ENCODE data around the gene HCCS. TPM values are rescaled to one million over a fixed set of nuclear protein-coding genes. Genes with fewer than 3 reads are reported as not detected.
"Not testable (repeated sequence)": the region's sequence is repeated elsewhere in the genome, so short reads cannot be mapped to it uniquely, and the experiment has no call there.

Gene HCCS
- total and polyA plus RNA-seq, 2 of the 13 experiments (the other 11 are each of a cell fraction or from before 2014, with no cell fraction given), result 15.4 to 16.7 TPM

DNA sequence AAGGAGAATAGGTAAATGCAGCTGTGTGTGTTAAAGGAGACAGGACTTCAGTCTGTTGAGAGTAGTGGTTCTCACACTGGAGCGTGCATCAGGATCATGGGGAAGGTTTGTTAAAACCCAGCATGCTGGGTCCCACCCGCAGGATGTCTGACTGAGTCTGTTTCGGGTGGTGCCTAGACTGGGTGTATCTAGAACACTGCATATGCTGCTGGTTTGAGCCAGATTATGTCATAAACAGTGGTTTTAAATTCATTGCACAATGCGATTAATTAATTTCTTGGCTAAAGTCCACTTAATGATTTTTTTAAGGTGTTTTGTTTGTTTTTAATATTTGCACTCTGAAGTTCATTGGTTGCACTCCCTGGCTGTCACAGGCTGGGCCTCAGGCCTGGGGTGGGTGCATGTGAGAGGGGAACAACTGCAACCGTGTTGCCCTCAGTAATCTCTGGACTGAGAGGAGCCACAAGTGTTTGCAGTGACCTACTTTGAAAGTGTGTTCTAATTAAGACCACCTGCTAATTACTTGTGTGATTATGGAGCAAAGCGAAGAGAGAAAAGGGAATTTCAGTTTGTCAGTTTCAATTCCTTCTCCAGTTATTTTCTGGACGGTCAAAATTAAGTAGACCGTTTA, 8.3 kb downstream of the HCCS start:
- H4K20me1 ChIP-seq (ENCODE audit: insufficient read depth, low read length), result no peaks in the 10 kb centered on the region
- H3K36me3 ChIP-seq (replicated peaks in 1 of 2; ENCODE audit: control insufficient read depth in 1 of 2, insufficient read depth in 2 of 2, low read length in 2 of 2), result peaks cover 5 to 59% of the 10 kb centered on the region in 2 experiments; a peak in 4 of 5 replicates
- peak; percentile 41; the same call in 1 of the 3 replicates for ATAC-seq
- H3K79me2 ChIP-seq (ENCODE audit: insufficient read depth, low read length), result no peaks in the 10 kb centered on the region
- no peak for FAIRE-seq
- 81% methylated on average over 5 of the region's 8 CpGs for WGBS (ENCODE audit: low lambda C conversion rate)
- no peak overlapping the region for H3K4me3 ChIP-seq (replicated peaks in 1 of 3; ENCODE audit: insufficient read depth in 1 of 3, low read depth in 2 of 3, low read length in 3 of 3)
- BruUV-seq (replicated peaks), result no TSS peak
- H3K4me1 ChIP-seq (ENCODE audit: insufficient read depth, low read length), result no peaks in the 10 kb centered on the region
- ChIA-PET CTCF (ENCODE audit: low intra/inter-chr PET ratio, low total read pairs) (no interaction called here), POLR2A (no interaction called here)
- H3K27ac ChIP-seq (ENCODE audit: extremely low read length, insufficient read depth, low read length), result no peak overlapping the region
- H2AFZ ChIP-seq (ENCODE audit: low read length), result no peak overlapping the region
- H3K9me3 ChIP-seq (ENCODE audit: low read length), result no peaks in the 10 kb centered on the region
- no peak for TF ChIP-seq ZFYVE20 (CRISPR knock-in tag; IDR thresholded peaks at IDR 0.05; ENCODE audit: borderline replicate concordance, low read depth)
- TF ChIP-seq ZNF10 (CRISPR knock-in tag; IDR thresholded peaks at IDR 0.05; ENCODE audit: borderline replicate concordance, low read depth), result no peak
- no peak for TF ChIP-seq RFXAP (CRISPR knock-in tag; IDR thresholded peaks at IDR 0.05; ENCODE audit: borderline replicate concordance)
- TF ChIP-seq, protein P1, sequence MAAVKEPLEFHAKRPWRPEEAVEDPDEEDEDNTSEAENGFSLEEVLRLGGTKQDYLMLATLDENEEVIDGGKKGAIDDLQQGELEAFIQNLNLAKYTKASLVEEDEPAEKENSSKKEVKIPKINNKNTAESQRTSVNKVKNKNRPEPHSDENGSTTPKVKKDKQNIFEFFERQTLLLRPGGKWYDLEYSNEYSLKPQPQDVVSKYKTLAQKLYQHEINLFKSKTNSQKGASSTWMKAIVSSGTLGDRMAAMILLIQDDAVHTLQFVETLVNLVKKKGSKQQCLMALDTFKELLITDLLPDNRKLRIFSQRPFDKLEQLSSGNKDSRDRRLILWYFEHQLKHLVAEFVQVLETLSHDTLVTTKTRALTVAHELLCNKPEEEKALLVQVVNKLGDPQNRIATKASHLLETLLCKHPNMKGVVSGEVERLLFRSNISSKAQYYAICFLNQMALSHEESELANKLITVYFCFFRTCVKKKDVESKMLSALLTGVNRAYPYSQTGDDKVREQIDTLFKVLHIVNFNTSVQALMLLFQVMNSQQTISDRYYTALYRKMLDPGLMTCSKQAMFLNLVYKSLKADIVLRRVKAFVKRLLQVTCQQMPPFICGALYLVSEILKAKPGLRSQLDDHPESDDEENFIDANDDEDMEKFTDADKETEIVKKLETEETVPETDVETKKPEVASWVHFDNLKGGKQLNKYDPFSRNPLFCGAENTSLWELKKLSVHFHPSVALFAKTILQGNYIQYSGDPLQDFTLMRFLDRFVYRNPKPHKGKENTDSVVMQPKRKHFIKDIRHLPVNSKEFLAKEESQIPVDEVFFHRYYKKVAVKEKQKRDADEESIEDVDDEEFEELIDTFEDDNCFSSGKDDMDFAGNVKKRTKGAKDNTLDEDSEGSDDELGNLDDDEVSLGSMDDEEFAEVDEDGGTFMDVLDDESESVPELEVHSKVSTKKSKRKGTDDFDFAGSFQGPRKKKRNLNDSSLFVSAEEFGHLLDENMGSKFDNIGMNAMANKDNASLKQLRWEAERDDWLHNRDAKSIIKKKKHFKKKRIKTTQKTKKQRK (IDR thresholded peaks at IDR 0.05; ENCODE audit: low read length), result no peak
- H3K4me2 ChIP-seq (ENCODE audit: low read depth, low read length), result no peak overlapping the region
- H3K27me3 ChIP-seq (ENCODE audit: control insufficient read depth in 1 of 2, insufficient read depth in 2 of 2, low read length in 2 of 2), result no peaks in the 10 kb centered on the region
- no peak overlapping the region for H3K9ac ChIP-seq (ENCODE audit: insufficient read depth, low read depth, low read length)
- DNase-seq (ENCODE audit: low spot score), result no peak
- in situ Hi-C loops (cut with HindIII; ENCODE audit: extremely low pct_ligation_motif_present, low pct_unique_long_range_greater_than_20kb), result no loop called here
- intact Hi-C loops (cut with micrococcal nuclease; ENCODE audit: unreplicated experiment), result no loop called here

DNA sequence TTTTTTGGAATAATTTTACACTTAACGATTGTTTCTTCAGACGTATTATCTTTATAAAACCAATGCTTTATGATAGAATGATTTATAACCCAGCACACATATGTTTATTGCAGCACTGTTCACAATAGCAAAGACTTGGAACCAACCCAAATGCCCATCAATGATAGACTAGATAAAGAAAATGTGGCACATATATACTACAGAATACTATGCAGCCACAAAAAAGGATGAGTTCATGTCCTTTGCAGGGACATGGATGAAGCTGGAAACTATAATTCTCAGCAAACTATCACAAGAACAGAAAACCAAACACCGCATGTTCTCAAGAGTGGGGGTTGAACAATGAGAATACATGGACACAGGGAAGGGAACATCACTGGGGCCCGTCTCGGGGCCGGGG, 12.0 kb downstream of the HCCS start:
- H3K4me3 ChIP-seq (replicated peaks in 1 of 3; ENCODE audit: insufficient read depth in 1 of 3, low read depth in 2 of 3, low read length in 3 of 3); H3K9ac ChIP-seq (ENCODE audit: insufficient read depth, low read depth, low read length); H3K79me2 ChIP-seq (ENCODE audit: insufficient read depth, low read length); H3K27me3 ChIP-seq (ENCODE audit: control insufficient read depth in 1 of 2, insufficient read depth in 2 of 2, low read length in 2 of 2); H3K4me2 ChIP-seq (ENCODE audit: low read depth, low read length); POLR2A ChIA-PET; DNase-seq (ENCODE audit: low spot score); H3K27ac ChIP-seq (ENCODE audit: extremely low read length, insufficient read depth, low read length); intact Hi-C loops (cut with micrococcal nuclease; ENCODE audit: unreplicated experiment); BruUV-seq (replicated peaks); ATAC-seq; in situ Hi-C loops (cut with HindIII; ENCODE audit: extremely low pct_ligation_motif_present, low pct_unique_long_range_greater_than_20kb); H4K20me1 ChIP-seq (ENCODE audit: insufficient read depth, low read length); H3K9me3 ChIP-seq (ENCODE audit: low read length); H2AFZ ChIP-seq (ENCODE audit: low read length); H3K4me1 ChIP-seq (ENCODE audit: insufficient read depth, low read length); FAIRE-seq; CTCF ChIA-PET (ENCODE audit: low intra/inter-chr PET ratio, low total read pairs): not testable (repeated sequence)
- whole genome bisulfite sequencing (ENCODE audit: low lambda C conversion rate), result 96% methylated on average over 6 of the region's 6 CpGs
- H3K36me3 ChIP-seq (replicated peaks in 1 of 2; ENCODE audit: control insufficient read depth in 1 of 2, insufficient read depth in 2 of 2, low read length in 2 of 2), result peaks cover 5 to 34% of the 10 kb centered on the region in 2 experiments; a peak in 3 of 5 replicates

Measured in HepG2 (cell line).